Peyer's patch (tissue), 4 donors: ENCODE results near the gene ACO1. TPM values are rescaled to one million over a fixed set of nuclear protein-coding genes. Genes with fewer than 3 reads are reported as not detected.
A peak's percentile ranks its signal among the peaks of the same experiment; 100 is the strongest.

Experiments used
- DNase-seq, 3 donors: peaks; one replicate each; pipeline ENCODE4 v3.0.0-alpha.2; 2017 to 2019
- H3K27ac ChIP-seq, 4 donors: fragments of 200-600 bp; sonication (generic); one replicate each; pipeline ENCODE4 v1.5.1; 2016 to 2019
- H3K27me3 ChIP-seq, 2 donors: fragments of 200-600 bp; sonication (generic); one replicate each; pipeline ENCODE4 v1.5.1; 2019
- H3K36me3 ChIP-seq, 3 donors: fragments of 200-600 bp; sonication (generic); one replicate each; pipeline ENCODE4 v1.5.1; 2016 to 2019
- H3K4me1 ChIP-seq, 4 donors: fragments of 200-600 bp; sonication (generic); one replicate each; pipeline ENCODE4 v1.5.1; 2016 to 2019
- H3K4me3 ChIP-seq, 4 donors: fragments of 200-600 bp; sonication (generic); 1 replicate in 3 of 4; 2 replicates in 1 of 4; pipeline ENCODE4 v1.5.1; 2016 to 2019; ENCODE audit warnings: mild to moderate bottlenecking in 1 of 4
- H3K9me3 ChIP-seq, 4 donors: fragments of 200-600 bp; sonication (generic); one replicate each; pipeline ENCODE4 v1.5.1; 2016 to 2019; ENCODE audit warnings: mild to moderate bottlenecking in 1 of 4
- CTCF ChIP-seq, 6 experiments: fragments of 450-650 bp in 4 of 6; fragments of 200-600 bp in 2 of 6; sonication (generic) in 1 of 6; IDR thresholded peaks; one replicate each; pipeline ENCODE4 v1.5.1; 2017 to 2019; ENCODE audit warnings: antibody characterized with exemption in 6 of 6, mild to moderate bottlenecking in 3 of 6, moderate library complexity in 1 of 6
- POLR2A ChIP-seq, 2 donors: fragments of 450-650 bp; IDR thresholded peaks; one replicate each; pipeline ENCODE4 v1.5.1; 2017; ENCODE audit warnings: antibody characterized with exemption in 2 of 2, mild to moderate bottlenecking in 2 of 2, moderate library complexity in 2 of 2
- total RNA-seq, 4 donors: library from RNA; depleted of rRNA; stranded (reverse); fragments of >200 nt; gene quantifications; one replicate each; pipeline ENCODE4 v1.1.0, GENCODE V29; 2016

The ACO1 gene
- total RNA-seq, 4 donors from 2014 or later, result 22.3 to 61.8 (median 51.7) TPM

- H3K9me3 ChIP-seq, result no peaks in the 10 kb centered on the region
- H3K27me3 ChIP-seq, result no peaks in the 10 kb centered on the region
- no peak for DNase-seq
- no peaks in the 10 kb centered on the region for H3K4me1 ChIP-seq
- no peak for TF ChIP-seq POLR2A (IDR thresholded peaks at IDR 0.05)
- no peak for TF ChIP-seq CTCF (IDR thresholded peaks at IDR 0.05)
- no peak overlapping the region for H3K4me3 ChIP-seq
- H3K36me3 ChIP-seq, result peaks cover 0 to 40% (median 3%) of the 10 kb centered on the region in 3 donors
- H3K27ac ChIP-seq, result no peak overlapping the region
Measured at GRCh38 chr9:32422237-32422806, 37.9 kb downstream of the ACO1 start.

- H3K36me3 ChIP-seq, result peaks cover 0 to 36% (median 3%) of the 10 kb centered on the region in 3 donors
- no peaks in the 10 kb centered on the region for H3K9me3 ChIP-seq
Measured at GRCh38 chr9:32423371-32423770, 38.9 kb downstream of the ACO1 start.

GRCh38 chr9:32424616-32425015, 40.2 kb downstream of the ACO1 start:
- no peaks in the 10 kb centered on the region for H3K4me1 ChIP-seq
- no peak overlapping the region for H3K27ac ChIP-seq
- TF ChIP-seq CTCF (IDR thresholded peaks at IDR 0.05) (no peak), POLR2A (IDR thresholded peaks at IDR 0.05) (no peak)
- H3K27me3 ChIP-seq, result no peaks in the 10 kb centered on the region
- DNase-seq, result no peak
- no peaks in the 10 kb centered on the region for H3K9me3 ChIP-seq
- H3K36me3 ChIP-seq, result peaks cover 0 to 36% (median 0%) of the 10 kb centered on the region in 3 donors
- no peak overlapping the region for H3K4me3 ChIP-seq

More at GRCh38 chr9:32423371-32423770, 38.9 kb downstream of the ACO1 start:
- no peak for DNase-seq
- Histone ChIP-seq H3K27me3 (no peaks in the 10 kb centered on the region), H3K4me3 (no peak overlapping the region), H3K4me1 (no peaks in the 10 kb centered on the region), H3K27ac (no peak overlapping the region)
- TF ChIP-seq CTCF (IDR thresholded peaks at IDR 0.05) (no peak), POLR2A (IDR thresholded peaks at IDR 0.05) (no peak)

- H3K4me1 ChIP-seq, result no peaks in the 10 kb centered on the region
- peaks cover 0 to 43% (median 0%) of the 10 kb centered on the region in 3 donors for H3K36me3 ChIP-seq
- no peaks in the 10 kb centered on the region for H3K9me3 ChIP-seq
- H3K27ac ChIP-seq, result peak overlapping the region in 3 of 4 donors; percentile 54 to 82 (median 69)
- no peak overlapping the region for H3K4me3 ChIP-seq
- TF ChIP-seq POLR2A (IDR thresholded peaks at IDR 0.05), result no peak
- no peak for TF ChIP-seq CTCF (IDR thresholded peaks at IDR 0.05)
- no peaks in the 10 kb centered on the region for H3K27me3 ChIP-seq
- DNase-seq, result peak in 2 of 3 donors; percentile 64 to 82
Measured at GRCh38 chr9:32426278-32426939, 42.0 kb downstream of the ACO1 start.

- peaks cover 0 to 50% (median 0%) of the 10 kb centered on the region in 3 donors for H3K36me3 ChIP-seq
Measured at GRCh38 chr9:32427111-32427873, 42.8 kb downstream of the ACO1 start.

More at GRCh38 chr9:32427111-32427873, 42.8 kb downstream of the ACO1 start:
- Histone ChIP-seq H3K27ac (peak overlapping the region in 3 of 4 donors; percentile 54 to 82 (median 69)), H3K4me1 (no peaks in the 10 kb centered on the region), H3K4me3 (no peak overlapping the region), H3K9me3 (no peaks in the 10 kb centered on the region), H3K27me3 (no peaks in the 10 kb centered on the region)
- peak in 2 of 3 donors; percentile 56 to 61 for DNase-seq
- TF ChIP-seq CTCF (IDR thresholded peaks at IDR 0.05), result peak in 3 of 6 experiments; percentile 13 to 36 (median 20)
- TF ChIP-seq POLR2A (IDR thresholded peaks at IDR 0.05), result no peak
